A549 (cell line): ENCODE results near the gene TMEM272. TPM values are rescaled to one million over a fixed set of nuclear protein-coding genes. Genes with fewer than 3 reads are reported as not detected.

Source experiments
- ATAC-seq, 2 experiments: fragments of 200-7000 bp in 1 of 2; fragments of >200 bp in 1 of 2; cut with Nextera tagmentation in 1 of 2; cut with Tn5 transposase in 1 of 2; 3 replicates each; pipeline versions ENCODE4 v1.8.0 to v1.9.1; 2018 to 2020; ENCODE audit warnings: mild to moderate bottlenecking in 1 of 2, moderate library complexity in 1 of 2
- CTCF ChIA-PET: fragments of 300-600 bp; sonication (Branson Sonifier 250); formaldehyde crosslinking; extraction: SDS; loops from one replicate; lab custom pipeline; 2021; ENCODE audit warnings: antibody characterized with exemption, inconsistent platforms; lab: Yijun Ruan, JAX
- POLR2A ChIA-PET: fragments of 350-600 bp; formaldehyde crosslinking; extraction: SDS; loops from one replicate; lab custom pipeline; 2021; ENCODE audit warnings: antibody characterized with exemption, inconsistent platforms; lab: Yijun Ruan, JAX
- DNase-seq, 2 experiments: peaks; one replicate each; pipeline versions ENCODE4 v3.0.0 to v3.0.0-alpha.2; 2011 to 2016; ENCODE audit warnings: low read depth in 1 of 2, low spot score in 1 of 2
- FAIRE-seq: peaks from 2 replicates; lab custom pipeline; 2011; peaks lifted over from hg19 to GRCh38; lab: Jason Lieb, UNC
- H3K27ac ChIP-seq, 2 experiments: fragments of >200 bp; sonication (Bioruptor Twin); formaldehyde crosslinking; 3 replicates each; pipeline ENCODE4 v1.5.1; 2016 to 2017
- H3K4me1 ChIP-seq: fragments of >200 bp; sonication (Bioruptor Twin); formaldehyde crosslinking; 3 replicates; pipeline ENCODE4 v1.6.1; 2016
- H3K4me2 ChIP-seq: fragments of >200 bp; sonication (Bioruptor Twin); formaldehyde crosslinking; 3 replicates; pipeline ENCODE4 v1.6.1; 2016
- H3K4me3 ChIP-seq: fragments of >200 bp; sonication (Bioruptor Twin); formaldehyde crosslinking; 3 replicates; pipeline ENCODE4 v1.5.1; 2016
- H3K9me3 ChIP-seq: fragments of >200 bp; sonication (Bioruptor Twin); formaldehyde crosslinking; 3 replicates; pipeline ENCODE4 v1.6.1; 2016
- CBX2 ChIP-seq: fragments of 200-600 bp; sonication (generic); IDR thresholded peaks from 2 replicates; pipeline ENCODE4 v1.6.1; 2016; ENCODE audit warnings: low read depth, mild to moderate bottlenecking, borderline replicate concordance
- CBX8 ChIP-seq: fragments of 200-600 bp; sonication (generic); IDR thresholded peaks from 2 replicates; pipeline ENCODE4 v1.6.1; 2016
- CHD2 ChIP-seq: fragments of 150-350 bp; IDR thresholded peaks from 2 replicates; pipeline ENCODE4 v1.6.1; 2014; ENCODE audit warnings: low read length; ENCODE audit not compliant: partially characterized antibody
- CHD4 ChIP-seq: fragments of 200-600 bp; sonication (generic); IDR thresholded peaks from 2 replicates; pipeline ENCODE4 v1.6.1; 2016; ENCODE audit warnings: antibody characterized with exemption, mild to moderate bottlenecking, borderline replicate concordance
- EP300 ChIP-seq, 2 experiments: fragments of >200 bp; sonication (Bioruptor Twin); formaldehyde crosslinking; IDR thresholded peaks; 2 replicates in 1 of 2; 3 replicates in 1 of 2; pipeline ENCODE4 v1.6.1; 2016 to 2017
- ESRRA ChIP-seq: fragments of 150-350 bp; IDR thresholded peaks from 2 replicates; pipeline ENCODE4 v1.6.1; 2014; ENCODE audit warnings: mild to moderate bottlenecking, low read length, borderline replicate concordance
- FOSL2 ChIP-seq, 2 experiments: fragments of 450-650 bp in 1 of 2; fragments of >200 bp in 1 of 2; sonication (Bioruptor Twin) in 1 of 2; formaldehyde crosslinking; IDR thresholded peaks; 2 replicates each; pipeline versions ENCODE4 v1.5.0 to v1.6.1; 2016 to 2020; ENCODE audit warnings: mild to moderate bottlenecking in 1 of 2, moderate library complexity in 1 of 2
- GATA3 ChIP-seq: IDR thresholded peaks from 2 replicates; pipeline ENCODE4 v1.6.1; 2012; ENCODE audit warnings: borderline replicate concordance
- HOXB13 ChIP-seq: fragments of 250-450 bp; sonication (Bioruptor Pico); IDR thresholded peaks from 2 replicates; pipeline ENCODE4 v1.5.0; 2020; ENCODE audit warnings: low read depth, mild to moderate bottlenecking, moderate library complexity
- HOXB5 ChIP-seq: fragments of 250-450 bp; sonication (Bioruptor Pico); IDR thresholded peaks from 2 replicates; pipeline ENCODE4 v1.5.0; 2020; ENCODE audit warnings: mild to moderate bottlenecking, moderate library complexity
- JUNB ChIP-seq: fragments of >200 bp; sonication (Bioruptor Twin); formaldehyde crosslinking; IDR thresholded peaks from 2 replicates; pipeline ENCODE4 v1.6.1; 2016
- MAFK ChIP-seq: fragments of 450-650 bp; IDR thresholded peaks from 2 replicates; pipeline ENCODE4 v1.6.1; 2014; ENCODE audit not compliant: partially characterized antibody
- NFE2L2 ChIP-seq: fragments of 150-350 bp; conservative IDR thresholded peaks from 2 replicates; pipeline ENCODE4 v1.6.1; 2014; ENCODE audit warnings: low read length
- NPAS2 ChIP-seq: fragments of 250-450 bp; sonication (Bioruptor Pico); IDR thresholded peaks from 2 replicates; pipeline ENCODE4 v1.8.0; 2022; ENCODE audit warnings: mild to moderate bottlenecking, moderate library complexity, borderline replicate concordance
- POLR2AphosphoS2 ChIP-seq: conservative IDR thresholded peaks from 2 replicates; pipeline ENCODE4 v1.6.1; 2012; ENCODE audit warnings: low read length, improper control_type of control experiment, inconsistent platforms
- RFX5 ChIP-seq: fragments of 450-650 bp; IDR thresholded peaks from 2 replicates; pipeline ENCODE4 v1.7.1; 2014; ENCODE audit warnings: antibody characterized with exemption, mild to moderate bottlenecking, moderate library complexity
- RNF2 ChIP-seq: fragments of 200-600 bp; sonication (generic); IDR thresholded peaks from 2 replicates; pipeline ENCODE4 v1.6.1; 2016; ENCODE audit warnings: low read depth, mild to moderate bottlenecking, antibody characterized with exemption, moderate library complexity, borderline replicate concordance
- SREBF2 ChIP-seq: fragments of 450-650 bp; IDR thresholded peaks from 2 replicates; pipeline ENCODE4 v1.6.1; 2014; ENCODE audit warnings: mild to moderate bottlenecking, moderate library complexity
- TP53 ChIP-seq: fragments of 250-450 bp; sonication (Bioruptor Pico); IDR thresholded peaks from 2 replicates; pipeline ENCODE4 v1.5.0; 2021; ENCODE audit warnings: mild to moderate bottlenecking, moderate library complexity
- ZSCAN20 ChIP-seq: fragments of 250-450 bp; sonication (Bioruptor Pico); IDR thresholded peaks from 2 replicates; pipeline ENCODE4 v1.8.0; 2022; ENCODE audit warnings: mild to moderate bottlenecking, moderate library complexity
- whole genome bisulfite sequencing: methylation state at CpG from one replicate; pipeline ENCODE4 v1.1.6; 2017; ENCODE audit errors: missing lambda C conversion rate; 5-methylcytosine and 5-hydroxymethylcytosine counted together
- polyA plus RNA-seq, 4 experiments: library from polyadenylated mRNA; depleted of rRNA in 3 of 4; stranded (reverse); fragments of >200 nt; fragmentation: RNase III in 1 of 4; extraction: RNeasy Plus Mini Kit Qiagen cat#74134 plus additional on column Dnase treatment in 1 of 4; gene quantifications; 2 replicates in 3 of 4; 3 replicates in 1 of 4; pipeline ENCODE4 v1.2.3, GENCODE V29; 2011 to 2017
- TF ChIP-seq, protein P1 (sequence below): fragments of 150-350 bp; IDR thresholded peaks from 2 replicates; pipeline ENCODE4 v1.6.1; 2014; ENCODE audit warnings: low read depth, mild to moderate bottlenecking, low read length
- TF ChIP-seq, protein P2 (sequence below): fragments of >200 bp; sonication (Bioruptor Twin); formaldehyde crosslinking; IDR thresholded peaks from 2 replicates; pipeline ENCODE4 v1.6.1; 2016
- TF ChIP-seq, protein P3 (sequence below): fragments of 250-450 bp; sonication (Bioruptor Pico); IDR thresholded peaks from 2 replicates; pipeline ENCODE4 v1.5.0; 2021; ENCODE audit warnings: mild to moderate bottlenecking, moderate library complexity, borderline replicate concordance
- TF ChIP-seq, protein P4 (sequence below): fragments of 250-450 bp; sonication (Bioruptor Pico); IDR thresholded peaks from 2 replicates; pipeline ENCODE4 v1.5.0; 2020; ENCODE audit warnings: low read depth, mild to moderate bottlenecking, moderate library complexity
- TF ChIP-seq, protein P5 (sequence below): IDR thresholded peaks from 2 replicates; pipeline ENCODE4 v1.6.1; 2012
- TF ChIP-seq, protein P6 (sequence below): fragments of >200 bp; sonication (Bioruptor Twin); formaldehyde crosslinking; IDR thresholded peaks from 3 replicates; pipeline ENCODE4 v1.5.1; 2016

Gene TMEM272
- polyA plus RNA-seq, 2 of the 4 experiments (the other 2 are of a cell fraction): not detected

DNA sequence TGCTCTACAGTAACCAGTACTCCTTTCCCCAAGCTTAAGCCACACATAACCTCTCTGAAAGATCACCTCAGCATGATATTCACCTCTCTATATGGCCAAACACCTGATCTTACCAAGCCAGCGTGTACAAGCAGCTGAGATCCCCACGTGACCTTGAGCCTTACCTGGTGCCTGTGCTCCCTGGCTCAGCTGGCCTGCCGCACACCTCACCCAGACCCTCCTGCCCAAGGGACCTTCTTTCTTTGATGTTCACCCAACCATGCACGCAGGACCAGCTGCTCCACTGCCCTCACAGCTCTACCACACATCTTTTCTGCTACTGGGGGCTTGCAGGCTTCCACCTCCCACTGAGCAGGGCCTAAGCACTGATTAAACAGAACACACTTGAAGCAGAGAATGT lies 50.0 kb downstream of the TMEM272 start:
- TF ChIP-seq RFX5 (no peak), CHD2 (no peak), NPAS2 (CRISPR knock-in tag) (no peak), RNF2 (no peak), SREBF2 (no peak), NFE2L2 (no peak), EP300 (IDR thresholded peaks at IDR 0.05) (no peak), HOXB13 (CRISPR knock-in tag) (no peak), POLR2AphosphoS2 (no peak), HOXB5 (CRISPR knock-in tag) (no peak), ESRRA (no peak), GATA3 (no peak), TP53 (CRISPR knock-in tag) (no peak), CBX2 (no peak), CBX8 (no peak), ZSCAN20 (CRISPR knock-in tag) (no peak)
- TF ChIP-seq, protein P1, sequence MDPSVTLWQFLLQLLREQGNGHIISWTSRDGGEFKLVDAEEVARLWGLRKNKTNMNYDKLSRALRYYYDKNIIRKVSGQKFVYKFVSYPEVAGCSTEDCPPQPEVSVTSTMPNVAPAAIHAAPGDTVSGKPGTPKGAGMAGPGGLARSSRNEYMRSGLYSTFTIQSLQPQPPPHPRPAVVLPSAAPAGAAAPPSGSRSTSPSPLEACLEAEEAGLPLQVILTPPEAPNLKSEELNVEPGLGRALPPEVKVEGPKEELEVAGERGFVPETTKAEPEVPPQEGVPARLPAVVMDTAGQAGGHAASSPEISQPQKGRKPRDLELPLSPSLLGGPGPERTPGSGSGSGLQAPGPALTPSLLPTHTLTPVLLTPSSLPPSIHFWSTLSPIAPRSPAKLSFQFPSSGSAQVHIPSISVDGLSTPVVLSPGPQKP: no peak
- TF ChIP-seq, protein P2, sequence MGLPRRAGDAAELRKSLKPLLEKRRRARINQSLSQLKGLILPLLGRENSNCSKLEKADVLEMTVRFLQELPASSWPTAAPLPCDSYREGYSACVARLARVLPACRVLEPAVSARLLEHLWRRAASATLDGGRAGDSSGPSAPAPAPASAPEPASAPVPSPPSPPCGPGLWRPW: no peak
- TF ChIP-seq, protein P3, sequence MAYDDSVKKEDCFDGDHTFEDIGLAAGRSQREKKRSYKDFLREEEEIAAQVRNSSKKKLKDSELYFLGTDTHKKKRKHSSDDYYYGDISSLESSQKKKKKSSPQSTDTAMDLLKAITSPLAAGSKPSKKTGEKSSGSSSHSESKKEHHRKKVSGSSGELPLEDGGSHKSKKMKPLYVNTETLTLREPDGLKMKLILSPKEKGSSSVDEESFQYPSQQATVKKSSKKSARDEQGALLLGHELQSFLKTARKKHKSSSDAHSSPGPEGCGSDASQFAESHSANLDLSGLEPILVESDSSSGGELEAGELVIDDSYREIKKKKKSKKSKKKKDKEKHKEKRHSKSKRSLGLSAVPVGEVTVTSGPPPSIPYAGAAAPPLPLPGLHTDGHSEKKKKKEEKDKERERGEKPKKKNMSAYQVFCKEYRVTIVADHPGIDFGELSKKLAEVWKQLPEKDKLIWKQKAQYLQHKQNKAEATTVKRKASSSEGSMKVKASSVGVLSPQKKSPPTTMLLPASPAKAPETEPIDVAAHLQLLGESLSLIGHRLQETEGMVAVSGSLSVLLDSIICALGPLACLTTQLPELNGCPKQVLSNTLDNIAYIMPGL (CRISPR knock-in tag): no peak
- TF ChIP-seq, protein P4, sequence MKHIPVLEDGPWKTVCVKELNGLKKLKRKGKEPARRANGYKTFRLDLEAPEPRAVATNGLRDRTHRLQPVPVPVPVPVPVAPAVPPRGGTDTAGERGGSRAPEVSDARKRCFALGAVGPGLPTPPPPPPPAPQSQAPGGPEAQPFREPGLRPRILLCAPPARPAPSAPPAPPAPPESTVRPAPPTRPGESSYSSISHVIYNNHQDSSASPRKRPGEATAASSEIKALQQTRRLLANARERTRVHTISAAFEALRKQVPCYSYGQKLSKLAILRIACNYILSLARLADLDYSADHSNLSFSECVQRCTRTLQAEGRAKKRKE (CRISPR knock-in tag): no peak
- Histone ChIP-seq H3K4me2 (no peak overlapping the region), H3K27ac (peak overlapping the region in 1 of 2 experiments; percentile 41; a peak in 2 of 6 replicates), H3K4me3 (no peak overlapping the region), H3K9me3 (no peaks in the 10 kb centered on the region), H3K4me1 (peaks cover 13% of the 10 kb centered on the region)
- ChIA-PET POLR2A (no interaction called here), CTCF (interaction anchor here (0.9 to 1.4 kb wide), 4 partner anchors 9 to 362 kb away, joined by 3 read pairs; no protein-coding TSS in a partner anchor)
- 71% methylated on average over 4 of the region's 4 CpGs for WGBS
- FAIRE-seq (no peak), DNase-seq (no peak), ATAC-seq (no peak)

DNA sequence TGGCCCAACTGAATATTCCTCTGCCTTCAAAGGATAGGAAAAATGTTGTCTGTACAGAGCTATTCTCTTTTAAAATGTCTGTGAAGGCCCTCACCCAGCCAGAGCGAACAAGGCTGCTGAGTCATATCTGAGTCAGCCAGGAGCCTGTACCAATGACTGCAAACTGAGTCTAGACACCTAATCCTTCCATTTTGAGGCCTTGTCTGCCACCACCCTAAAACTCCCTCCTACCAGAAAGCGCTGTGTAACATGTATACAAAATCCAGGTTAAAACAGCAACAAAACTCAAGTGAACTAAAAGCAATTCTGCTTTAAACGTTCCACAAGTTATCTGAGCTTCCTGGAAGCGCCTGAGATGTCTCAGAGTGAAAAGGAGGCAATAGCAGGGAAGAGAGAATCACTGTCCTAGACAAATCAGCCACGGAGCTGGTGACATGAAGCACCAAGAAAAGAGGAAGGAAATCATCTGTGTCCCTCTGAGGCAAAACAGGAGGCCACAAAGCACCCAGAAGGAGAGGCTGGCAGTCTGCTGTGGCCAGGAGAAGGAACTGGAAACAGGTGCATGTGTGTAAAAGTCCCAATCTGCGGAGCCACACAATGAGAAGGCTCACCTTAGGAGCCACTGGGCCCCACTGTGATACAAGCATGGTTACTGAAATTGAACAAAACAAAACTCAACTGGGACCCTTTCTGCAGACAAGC lies 51.3 kb downstream of the TMEM272 start:
- FAIRE-seq (no peak), DNase-seq (peak in 1 of 2 experiments; percentile 53)
- CTCF ChIA-PET: interaction anchor here (1.0 to 1.4 kb wide), 2 partner anchors 8 to 208 kb away, joined by 3 read pairs; no protein-coding TSS in a partner anchor
- peak overlapping the region; percentile 23 for H3K4me2 ChIP-seq
- H3K9me3 ChIP-seq: no peaks in the 10 kb centered on the region
- WGBS: 58% methylated on average over 6 of the region's 6 CpGs
- peak overlapping the region; percentile 66 to 82 for H3K27ac ChIP-seq
- no peak overlapping the region for H3K4me3 ChIP-seq
- TF ChIP-seq CHD4: no peak
- TF ChIP-seq, protein P5, sequence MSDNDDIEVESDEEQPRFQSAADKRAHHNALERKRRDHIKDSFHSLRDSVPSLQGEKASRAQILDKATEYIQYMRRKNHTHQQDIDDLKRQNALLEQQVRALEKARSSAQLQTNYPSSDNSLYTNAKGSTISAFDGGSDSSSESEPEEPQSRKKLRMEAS: 0 out of 2 replicates have a peak, but pooled peaks have one; percentile 41
- TF ChIP-seq FOSL2 (IDR thresholded peaks at IDR 0.05): peak; percentile 40; the same call in 1 of the 2 replicates
- TF ChIP-seq FOSL2 (CRISPR knock-in tag; IDR thresholded peaks at IDR 0.05): peak; percentile 70
- peak; percentile 35 for TF ChIP-seq MAFK
- TF ChIP-seq, protein P6, sequence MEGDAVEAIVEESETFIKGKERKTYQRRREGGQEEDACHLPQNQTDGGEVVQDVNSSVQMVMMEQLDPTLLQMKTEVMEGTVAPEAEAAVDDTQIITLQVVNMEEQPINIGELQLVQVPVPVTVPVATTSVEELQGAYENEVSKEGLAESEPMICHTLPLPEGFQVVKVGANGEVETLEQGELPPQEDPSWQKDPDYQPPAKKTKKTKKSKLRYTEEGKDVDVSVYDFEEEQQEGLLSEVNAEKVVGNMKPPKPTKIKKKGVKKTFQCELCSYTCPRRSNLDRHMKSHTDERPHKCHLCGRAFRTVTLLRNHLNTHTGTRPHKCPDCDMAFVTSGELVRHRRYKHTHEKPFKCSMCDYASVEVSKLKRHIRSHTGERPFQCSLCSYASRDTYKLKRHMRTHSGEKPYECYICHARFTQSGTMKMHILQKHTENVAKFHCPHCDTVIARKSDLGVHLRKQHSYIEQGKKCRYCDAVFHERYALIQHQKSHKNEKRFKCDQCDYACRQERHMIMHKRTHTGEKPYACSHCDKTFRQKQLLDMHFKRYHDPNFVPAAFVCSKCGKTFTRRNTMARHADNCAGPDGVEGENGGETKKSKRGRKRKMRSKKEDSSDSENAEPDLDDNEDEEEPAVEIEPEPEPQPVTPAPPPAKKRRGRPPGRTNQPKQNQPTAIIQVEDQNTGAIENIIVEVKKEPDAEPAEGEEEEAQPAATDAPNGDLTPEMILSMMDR: no peak
- TF ChIP-seq JUNB: 0 out of 2 replicates have a peak, but pooled peaks have one; percentile 41
- no peak for TF ChIP-seq NFE2L2
- TF ChIP-seq, all 56 proteins: peak for 4
- H3K4me1 ChIP-seq: peaks cover 13% of the 10 kb centered on the region
- POLR2A ChIA-PET: interaction anchor here (1.6 kb wide), 1 partner anchor 341 kb away, joined by 4 read pairs; the partner anchor contains the start of gene INTS6
- peak; percentile 68 to 77; a peak in 4 of 6 replicates for ATAC-seq
